ENCODE measurements around the gene ESYT3.

GRCh38 chr3:138496436-138496835, 62.0 kb downstream of the ESYT3 start:
- TF ChIP-seq, protein P1, sequence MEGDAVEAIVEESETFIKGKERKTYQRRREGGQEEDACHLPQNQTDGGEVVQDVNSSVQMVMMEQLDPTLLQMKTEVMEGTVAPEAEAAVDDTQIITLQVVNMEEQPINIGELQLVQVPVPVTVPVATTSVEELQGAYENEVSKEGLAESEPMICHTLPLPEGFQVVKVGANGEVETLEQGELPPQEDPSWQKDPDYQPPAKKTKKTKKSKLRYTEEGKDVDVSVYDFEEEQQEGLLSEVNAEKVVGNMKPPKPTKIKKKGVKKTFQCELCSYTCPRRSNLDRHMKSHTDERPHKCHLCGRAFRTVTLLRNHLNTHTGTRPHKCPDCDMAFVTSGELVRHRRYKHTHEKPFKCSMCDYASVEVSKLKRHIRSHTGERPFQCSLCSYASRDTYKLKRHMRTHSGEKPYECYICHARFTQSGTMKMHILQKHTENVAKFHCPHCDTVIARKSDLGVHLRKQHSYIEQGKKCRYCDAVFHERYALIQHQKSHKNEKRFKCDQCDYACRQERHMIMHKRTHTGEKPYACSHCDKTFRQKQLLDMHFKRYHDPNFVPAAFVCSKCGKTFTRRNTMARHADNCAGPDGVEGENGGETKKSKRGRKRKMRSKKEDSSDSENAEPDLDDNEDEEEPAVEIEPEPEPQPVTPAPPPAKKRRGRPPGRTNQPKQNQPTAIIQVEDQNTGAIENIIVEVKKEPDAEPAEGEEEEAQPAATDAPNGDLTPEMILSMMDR (IDR thresholded peaks at IDR 0.05) = no peak
- TF ChIP-seq TCF7L2 (IDR thresholded peaks at IDR 0.05; ENCODE audit: low read depth, low read length) (no peak), POLR2AphosphoS5 (IDR thresholded peaks at IDR 0.05; ENCODE audit: low read depth, low read length) (no peak), SIN3A (IDR thresholded peaks at IDR 0.05; ENCODE audit: borderline replicate concordance, insufficient read depth, low read depth, low read length) (no peak)
- TF ChIP-seq, protein P2, sequence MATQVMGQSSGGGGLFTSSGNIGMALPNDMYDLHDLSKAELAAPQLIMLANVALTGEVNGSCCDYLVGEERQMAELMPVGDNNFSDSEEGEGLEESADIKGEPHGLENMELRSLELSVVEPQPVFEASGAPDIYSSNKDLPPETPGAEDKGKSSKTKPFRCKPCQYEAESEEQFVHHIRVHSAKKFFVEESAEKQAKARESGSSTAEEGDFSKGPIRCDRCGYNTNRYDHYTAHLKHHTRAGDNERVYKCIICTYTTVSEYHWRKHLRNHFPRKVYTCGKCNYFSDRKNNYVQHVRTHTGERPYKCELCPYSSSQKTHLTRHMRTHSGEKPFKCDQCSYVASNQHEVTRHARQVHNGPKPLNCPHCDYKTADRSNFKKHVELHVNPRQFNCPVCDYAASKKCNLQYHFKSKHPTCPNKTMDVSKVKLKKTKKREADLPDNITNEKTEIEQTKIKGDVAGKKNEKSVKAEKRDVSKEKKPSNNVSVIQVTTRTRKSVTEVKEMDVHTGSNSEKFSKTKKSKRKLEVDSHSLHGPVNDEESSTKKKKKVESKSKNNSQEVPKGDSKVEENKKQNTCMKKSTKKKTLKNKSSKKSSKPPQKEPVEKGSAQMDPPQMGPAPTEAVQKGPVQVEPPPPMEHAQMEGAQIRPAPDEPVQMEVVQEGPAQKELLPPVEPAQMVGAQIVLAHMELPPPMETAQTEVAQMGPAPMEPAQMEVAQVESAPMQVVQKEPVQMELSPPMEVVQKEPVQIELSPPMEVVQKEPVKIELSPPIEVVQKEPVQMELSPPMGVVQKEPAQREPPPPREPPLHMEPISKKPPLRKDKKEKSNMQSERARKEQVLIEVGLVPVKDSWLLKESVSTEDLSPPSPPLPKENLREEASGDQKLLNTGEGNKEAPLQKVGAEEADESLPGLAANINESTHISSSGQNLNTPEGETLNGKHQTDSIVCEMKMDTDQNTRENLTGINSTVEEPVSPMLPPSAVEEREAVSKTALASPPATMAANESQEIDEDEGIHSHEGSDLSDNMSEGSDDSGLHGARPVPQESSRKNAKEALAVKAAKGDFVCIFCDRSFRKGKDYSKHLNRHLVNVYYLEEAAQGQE (IDR thresholded peaks at IDR 0.05; ENCODE audit: insufficient read depth in 1 of 2, low read depth in 2 of 2, low read length in 1 of 2) = no peak

All from Panc1 (cell line).